Fibroblast of skin of back (primary cell): ENCODE data around the gene OPRM1.
"Not testable (repeated sequence)": the region's sequence is repeated elsewhere in the genome, so short reads cannot be mapped to it uniquely, and the experiment has no call there.

Experiments used
- DNase-seq: peaks from one replicate; pipeline ENCODE4 v3.0.0-alpha.2; 2013

OPRM1 gene

GRCh38 chr6:154154389-154154967 lies 115.4 kb downstream of the OPRM1 start:
- peak; percentile 55 for DNase-seq

GRCh38 chr6:154156135-154156896 lies 117.3 kb downstream of the OPRM1 start:
- peak; percentile 30 for DNase-seq

- no peak for DNase-seq
Observed at GRCh38 chr6:154157082-154157481, 118.0 kb downstream of the OPRM1 start.

GRCh38 chr6:154157706-154158105 lies 118.7 kb downstream of the OPRM1 start:
- DNase-seq = no peak

- DNase-seq = no peak
Observed at GRCh38 chr6:154159126-154159525, 120.1 kb downstream of the OPRM1 start.

- DNase-seq = no peak
Observed at GRCh38 chr6:154161689-154162088, 122.6 kb downstream of the OPRM1 start.

GRCh38 chr6:154164397-154164796 lies 125.4 kb downstream of the OPRM1 start:
- DNase-seq = peak; percentile 53

GRCh38 chr6:154165478-154165877 lies 126.4 kb downstream of the OPRM1 start:
- no peak for DNase-seq

- DNase-seq = no peak
Observed at GRCh38 chr6:154166140-154166539, 127.1 kb downstream of the OPRM1 start.

- no peak for DNase-seq
Observed at GRCh38 chr6:154167126-154167525, 128.1 kb downstream of the OPRM1 start.

- DNase-seq = no peak
Observed at GRCh38 chr6:154169193-154169847, 130.3 kb downstream of the OPRM1 start.

- no peak for DNase-seq
Observed at GRCh38 chr6:154170106-154170505, 131.1 kb downstream of the OPRM1 start.

GRCh38 chr6:154172393-154172792 lies 133.4 kb downstream of the OPRM1 start:
- DNase-seq = not testable (repeated sequence)

GRCh38 chr6:154179434-154179833 lies 140.4 kb downstream of the OPRM1 start:
- no peak for DNase-seq

GRCh38 chr6:154187203-154187602 lies 148.2 kb downstream of the OPRM1 start:
- no peak for DNase-seq

- no peak for DNase-seq
Observed at GRCh38 chr6:154187714-154188113, 148.7 kb downstream of the OPRM1 start.

- DNase-seq = no peak
Observed at GRCh38 chr6:154196333-154196885, 157.4 kb downstream of the OPRM1 start.

GRCh38 chr6:154197196-154197860 lies 158.3 kb downstream of the OPRM1 start:
- DNase-seq = peak; percentile 64

- DNase-seq = not testable (repeated sequence)
Observed at GRCh38 chr6:154201688-154202087, 162.6 kb downstream of the OPRM1 start.

GRCh38 chr6:154202339-154202738 lies 163.3 kb downstream of the OPRM1 start:
- no peak for DNase-seq

- no peak for DNase-seq
Observed at GRCh38 chr6:154202958-154203357, 163.9 kb downstream of the OPRM1 start.

GRCh38 chr6:154206141-154206540 lies 167.1 kb downstream of the OPRM1 start:
- DNase-seq = no peak

- DNase-seq = no peak
Observed at GRCh38 chr6:154206996-154207395, 168.0 kb downstream of the OPRM1 start.
